ENCODE data around the gene ABCF2.

Gene ABCF2

GRCh38 chr7:151211155-151211772 is 15.7 kb downstream of the ABCF2 start:
- Histone ChIP-seq H4K20me1 (ENCODE audit: insufficient read depth, low read length) (no peaks in the 10 kb centered on the region), H3K27ac (ENCODE audit: low read depth, low read length, poor library complexity, severe bottlenecking) (no peak overlapping the region), H3F3A (ENCODE audit: insufficient read depth, low read length) (no peaks in the 10 kb centered on the region), H3K9ac (ENCODE audit: low read length) (no peak overlapping the region), H3K9me3 (ENCODE audit: low read length) (no peaks in the 10 kb centered on the region), H3K9me2 (ENCODE audit: low read depth, low read length) (no peaks in the 10 kb centered on the region), H3K4me3 (ENCODE audit: low read depth, low read length, poor library complexity, severe bottlenecking) (no peak overlapping the region), H2AFZ (ENCODE audit: low read length) (no peak overlapping the region), H3K4me2 (ENCODE audit: low read length) (no peak overlapping the region), H3K4me1 (ENCODE audit: insufficient read depth, low read length, severe bottlenecking) (no peaks in the 10 kb centered on the region), H3K27me3 (ENCODE audit: insufficient read depth, low read length) (no peaks in the 10 kb centered on the region), H3K79me2 (ENCODE audit: insufficient read depth, low read length) (no peaks in the 10 kb centered on the region), H3K36me3 (ENCODE audit: insufficient read depth, low read length) (peaks cover 44% of the 10 kb centered on the region)
- TF ChIP-seq EZH2 (IDR thresholded peaks at IDR 0.05; ENCODE audit: borderline replicate concordance, low read length): no peak
- TF ChIP-seq CTCF (IDR thresholded peaks at IDR 0.05; ENCODE audit: low read length): no peak

- Histone ChIP-seq H4K20me1 (ENCODE audit: insufficient read depth, low read length) (no peaks in the 10 kb centered on the region), H3K36me3 (ENCODE audit: insufficient read depth, low read length) (peaks cover 34% of the 10 kb centered on the region), H3K27ac (ENCODE audit: low read depth, low read length, poor library complexity, severe bottlenecking) (no peak within 1 kb of the TSS), H3K9me3 (ENCODE audit: low read length) (no peaks in the 10 kb centered on the region), H3K27me3 (ENCODE audit: insufficient read depth, low read length) (no peaks in the 10 kb centered on the region), H3K9ac (ENCODE audit: low read length) (no peak within 1 kb of the TSS), H3K4me3 (ENCODE audit: low read depth, low read length, poor library complexity, severe bottlenecking) (no peak within 1 kb of the TSS), H3K79me2 (ENCODE audit: insufficient read depth, low read length) (no peaks in the 10 kb centered on the region), H2AFZ (ENCODE audit: low read length) (no peak within 1 kb of the TSS), H3K4me2 (ENCODE audit: low read length) (no peak within 1 kb of the TSS), H3K4me1 (ENCODE audit: insufficient read depth, low read length, severe bottlenecking) (no peaks in the 10 kb centered on the region), H3K9me2 (ENCODE audit: low read depth, low read length) (no peaks in the 10 kb centered on the region), H3F3A (ENCODE audit: insufficient read depth, low read length) (no peaks in the 10 kb centered on the region)
- no peak for TF ChIP-seq CTCF (IDR thresholded peaks at IDR 0.05; ENCODE audit: low read length)
- TF ChIP-seq EZH2 (IDR thresholded peaks at IDR 0.05; ENCODE audit: borderline replicate concordance, low read length): no peak
These were observed 16.7 kb downstream of the ABCF2 start, which contains the start of gene H2BK1 for GRCh38 chr7:151210087-151210854. H2BK1 (minus strand) TSS chr7:151210488; CDS start chr7:151210318, 170 bp downstream.

- Histone ChIP-seq H3K4me2 (ENCODE audit: low read length) (no peak overlapping the region), H4K20me1 (ENCODE audit: insufficient read depth, low read length) (no peaks in the 10 kb centered on the region), H3K9me3 (ENCODE audit: low read length) (no peaks in the 10 kb centered on the region), H3K9ac (ENCODE audit: low read length) (no peak overlapping the region), H3K36me3 (ENCODE audit: insufficient read depth, low read length) (peaks cover 28% of the 10 kb centered on the region), H3K27me3 (ENCODE audit: insufficient read depth, low read length) (no peaks in the 10 kb centered on the region), H3K4me3 (ENCODE audit: low read depth, low read length, poor library complexity, severe bottlenecking) (no peak overlapping the region), H3K27ac (ENCODE audit: low read depth, low read length, poor library complexity, severe bottlenecking) (no peak overlapping the region), H3K4me1 (ENCODE audit: insufficient read depth, low read length, severe bottlenecking) (no peaks in the 10 kb centered on the region), H3F3A (ENCODE audit: insufficient read depth, low read length) (no peaks in the 10 kb centered on the region), H3K9me2 (ENCODE audit: low read depth, low read length) (no peaks in the 10 kb centered on the region), H2AFZ (ENCODE audit: low read length) (no peak overlapping the region), H3K79me2 (ENCODE audit: insufficient read depth, low read length) (no peaks in the 10 kb centered on the region)
- TF ChIP-seq CTCF (IDR thresholded peaks at IDR 0.05; ENCODE audit: low read length): no peak
- TF ChIP-seq EZH2 (IDR thresholded peaks at IDR 0.05; ENCODE audit: borderline replicate concordance, low read length): no peak
These were observed 17.4 kb downstream of the ABCF2 start for GRCh38 chr7:151209588-151209987.
